Measurements from ENCODE around the gene LZTR1. TPM values are rescaled to one million over a fixed set of nuclear protein-coding genes. Genes with fewer than 3 reads are reported as not detected.
"Not testable (repeated sequence)": the region's sequence is repeated elsewhere in the genome, so short reads cannot be mapped to it uniquely, and the experiment has no call there.

The LZTR1 gene
- 10 to 100 TPM; 23.4 to 37.1 (median 29.8) TPM for total RNA-seq
- 10 to 100 TPM; 17.1 to 30.8 (median 22.5) TPM for polyA plus RNA-seq
- long read RNA-seq, donor 1, full-length matches to known transcripts = 9 of 21 reads
- long read RNA-seq, donor 1, partial matches to known transcripts = 3 of 21 reads
- long read RNA-seq, donor 1, other reads (novel, unspliced or antisense) = 9 of 21 reads
- long read RNA-seq, donor 2, full-length matches to known transcripts = 10 of 37 reads
- long read RNA-seq, donor 2, partial matches to known transcripts = 18 of 37 reads
- long read RNA-seq, donor 2, other reads (novel, unspliced or antisense) = 9 of 37 reads

- H3K4me3 ChIP-seq = peak within 1 kb of the TSS; percentile 85
- H3K27me3 ChIP-seq (ENCODE audit: insufficient read depth in 3 of 3, low read length in 2 of 3) = no peaks in the 10 kb centered on the region
- ATAC-seq = peak; percentile 88 to 95 (median 92)
- peak; percentile 86 to 91 for DNase-seq
- WGBS, 3 donors = 0 to 1% (median 0%) methylated on average over 63 to 87 of the region's 87 CpGs
- peak within 1 kb of the TSS; percentile 95 for H3K27ac ChIP-seq
- no peaks in the 10 kb centered on the region for H3K9me3 ChIP-seq
- H3K36me3 ChIP-seq (ENCODE audit: insufficient read depth in 1 of 2, low read depth in 1 of 2) = peaks cover 0 to 35% of the 10 kb centered on the region in 2 donors
- intact Hi-C loops (cut with DNase I) = loop anchor here (2.0 to 10.0 kb wide), 3 partner anchors 57 to 97 kb away; partner anchors contain the start of gene LRRC74B (in 1 of the 2)
- TF ChIP-seq CTCF (IDR thresholded peaks at IDR 0.05) = peak; percentile 57
- peaks cover 27% of the 10 kb centered on the region for H3K4me1 ChIP-seq
Measured at GRCh38 chr22:20981787-20982562, at the start of gene LZTR1. TSS of gene LZTR1 (plus strand) at chr22:20982297. CDS start at chr22:20982372, 75 bp downstream.

DNA sequence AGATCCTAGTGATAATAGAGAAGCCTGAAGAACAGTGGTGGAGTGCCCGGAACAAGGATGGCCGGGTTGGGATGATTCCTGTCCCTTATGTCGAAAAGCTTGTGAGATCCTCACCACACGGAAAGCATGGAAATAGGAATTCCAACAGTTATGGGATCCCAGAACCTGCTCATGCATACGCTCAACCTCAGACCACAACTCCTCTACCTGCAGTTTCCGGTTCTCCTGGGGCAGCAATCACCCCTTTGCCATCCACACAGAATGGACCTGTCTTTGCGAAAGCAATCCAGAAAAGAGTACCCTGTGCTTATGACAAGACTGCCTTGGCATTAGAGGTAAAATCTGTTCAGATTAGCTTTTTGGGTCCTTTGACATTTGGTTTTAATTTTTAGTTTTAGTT lies 48.2 kb upstream of the LZTR1 start:
- intact Hi-C loops (cut with DNase I) = no loop called here
- no peaks in the 10 kb centered on the region for H3K9me3 ChIP-seq
- no peak overlapping the region for H3K27ac ChIP-seq
- ATAC-seq (no peak), DNase-seq (no peak)
- 92 to 94% (median 94%) methylated on average over 7 of the region's 7 CpGs for WGBS, 3 donors
- no peaks in the 10 kb centered on the region for H3K27me3 ChIP-seq (ENCODE audit: insufficient read depth in 3 of 3, low read length in 2 of 3)
- peaks cover 0 to 30% of the 10 kb centered on the region in 2 donors for H3K36me3 ChIP-seq (ENCODE audit: insufficient read depth in 1 of 2, low read depth in 1 of 2)
- H3K4me3 ChIP-seq = no peak overlapping the region
- H3K4me1 ChIP-seq = peaks cover 22% of the 10 kb centered on the region
- no peak for TF ChIP-seq CTCF (IDR thresholded peaks at IDR 0.05)

DNA sequence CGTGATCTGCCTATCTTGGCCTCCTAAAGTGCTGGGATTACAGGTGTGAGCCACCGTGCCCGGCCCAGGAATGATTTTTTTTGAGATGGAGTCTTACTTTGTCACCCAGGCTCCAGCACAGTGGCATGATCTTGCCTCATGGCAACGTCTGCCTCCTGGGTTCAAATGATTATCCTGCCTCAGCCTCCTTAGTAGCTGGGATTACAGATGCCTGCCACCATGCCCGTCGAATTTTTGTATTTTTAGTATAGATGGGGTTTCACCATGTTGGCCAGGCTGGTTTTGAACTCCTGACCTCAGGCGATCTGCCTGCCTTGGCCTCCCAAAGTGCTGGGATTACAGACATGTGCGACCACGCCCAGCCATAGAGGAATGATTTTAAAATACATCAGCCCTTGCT lies 47.0 kb upstream of the LZTR1 start:
- 76 to 88% (median 79%) methylated on average over 9 of the region's 9 CpGs for WGBS, 3 donors
- peaks cover 0 to 30% of the 10 kb centered on the region in 2 donors for H3K36me3 ChIP-seq (ENCODE audit: insufficient read depth in 1 of 2, low read depth in 1 of 2)
- DNase-seq; H3K4me3 ChIP-seq; H3K27ac ChIP-seq; ATAC-seq; H3K9me3 ChIP-seq; H3K27me3 ChIP-seq (ENCODE audit: insufficient read depth in 3 of 3, low read length in 2 of 3): not testable (repeated sequence)
- H3K4me1 ChIP-seq = peaks cover 29% of the 10 kb centered on the region
- intact Hi-C loops (cut with DNase I) = loop anchor here in 1 of 2 donors (5.0 kb wide), 1 partner anchor 52 kb away; no protein-coding TSS in a partner anchor

- intact Hi-C loops (cut with DNase I) = loop anchor here in 1 of 2 donors (5.0 kb wide), 1 partner anchor 51 kb away; no protein-coding TSS in a partner anchor
- not testable (repeated sequence) for H3K27ac ChIP-seq; H3K4me3 ChIP-seq; H3K27me3 ChIP-seq (ENCODE audit: insufficient read depth in 3 of 3, low read length in 2 of 3); H3K9me3 ChIP-seq; ATAC-seq; DNase-seq
- peaks cover 0 to 30% of the 10 kb centered on the region in 2 donors for H3K36me3 ChIP-seq (ENCODE audit: insufficient read depth in 1 of 2, low read depth in 1 of 2)
- WGBS, 3 donors = 62 to 73% (median 65%) methylated on average over 11 of the region's 11 CpGs
- peaks cover 35% of the 10 kb centered on the region for H3K4me1 ChIP-seq
Measured at GRCh38 chr22:20935780-20936539, 46.1 kb upstream of the LZTR1 start.

DNA sequence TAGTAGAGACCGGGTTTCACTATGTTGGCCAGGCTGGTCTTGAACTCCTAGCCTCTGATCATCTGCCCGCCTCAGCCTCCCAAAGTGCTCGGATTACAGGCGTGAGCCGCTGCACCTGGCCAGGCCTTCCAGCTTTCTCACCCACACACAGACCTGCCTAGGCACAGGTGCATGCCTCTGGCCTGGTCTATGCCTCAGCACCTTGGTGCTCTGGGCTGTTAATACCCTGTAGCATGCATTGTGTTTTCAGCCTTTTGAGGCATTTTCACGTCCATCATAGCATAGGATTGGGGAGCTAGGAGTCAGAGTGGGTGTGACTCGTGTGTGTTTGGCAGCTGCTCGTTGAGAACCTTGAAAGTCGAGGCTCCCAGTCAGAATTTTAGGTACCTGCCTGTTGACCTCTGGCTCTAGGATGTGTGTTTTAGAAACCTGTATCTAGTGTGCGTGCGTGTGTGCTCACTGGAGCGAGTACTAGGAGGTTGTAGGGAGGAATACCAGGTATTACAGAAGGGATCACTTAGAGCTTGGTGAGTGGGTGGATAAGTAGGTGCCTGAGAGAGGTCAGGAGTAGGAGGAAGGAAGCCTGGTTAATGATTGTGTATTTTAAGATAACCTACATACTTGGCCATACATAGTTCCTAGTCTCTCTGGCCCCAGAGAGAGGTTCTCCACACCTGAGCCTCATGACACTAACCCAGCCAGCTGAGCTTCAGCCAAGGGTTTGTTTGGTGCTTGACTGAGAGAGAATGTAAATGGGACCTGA lies 44.9 kb upstream of the LZTR1 start:
- H3K27me3 ChIP-seq (ENCODE audit: insufficient read depth in 3 of 3, low read length in 2 of 3) = no peaks in the 10 kb centered on the region
- DNase-seq = no peak
- no peak for TF ChIP-seq CTCF (IDR thresholded peaks at IDR 0.05)
- peaks cover 41% of the 10 kb centered on the region for H3K4me1 ChIP-seq
- WGBS, 3 donors = 71 to 75% (median 73%) methylated on average over 12 of the region's 12 CpGs
- intact Hi-C loops (cut with DNase I) = loop anchor here in 1 of 2 donors (5.0 kb wide), 1 partner anchor 50 kb away; no protein-coding TSS in a partner anchor
- H3K4me3 ChIP-seq = peak overlapping the region; percentile 5
- peaks cover 0 to 30% of the 10 kb centered on the region in 2 donors for H3K36me3 ChIP-seq (ENCODE audit: insufficient read depth in 1 of 2, low read depth in 1 of 2)
- H3K9me3 ChIP-seq = no peaks in the 10 kb centered on the region
- H3K27ac ChIP-seq = no peak overlapping the region
- peak; percentile 19 to 57 (median 31) for ATAC-seq
